ENCODE measurements around the gene TMPRSS6. TPM values are rescaled to one million over a fixed set of nuclear protein-coding genes. Genes with fewer than 3 reads are reported as not detected.

Gene TMPRSS6
- total and polyA plus RNA-seq, 12 donors = under 0.01 to 1.2 (median 0.08) TPM; not detected in 7

GRCh38 chr22:37058917-37059701 lies 50.4 kb downstream of the TMPRSS6 start:
- Histone ChIP-seq H3K4me1 (replicated peaks in 1 of 2) (peaks cover 0 to 11% of the 10 kb centered on the region in 2 donors), H3K27me3 (no peaks in the 10 kb centered on the region), H3K27ac (no peak overlapping the region), H3K9me3 (replicated peaks in 1 of 3) (no peaks in the 10 kb centered on the region), H3K4me3 (no peak overlapping the region), H3K36me3 (replicated peaks in 1 of 2) (peaks cover 0 to 36% of the 10 kb centered on the region in 2 donors)
- no peak for DNase-seq
- TF ChIP-seq CTCF (IDR thresholded peaks at IDR 0.05) = no peak
- TF ChIP-seq POLR2A (IDR thresholded peaks at IDR 0.05) = no peak
- WGBS, 4 donors = 94 to 96% (median 94%) methylated on average over 21 to 28 of the region's 28 CpGs
- intact Hi-C loops (cut with DNase I) = no loop called here

GRCh38 chr22:37057796-37058510 lies 51.6 kb downstream of the TMPRSS6 start:
- Histone ChIP-seq H3K4me3 (no peak overlapping the region), H3K27me3 (no peaks in the 10 kb centered on the region), H3K9me3 (replicated peaks in 1 of 3) (no peaks in the 10 kb centered on the region), H3K36me3 (replicated peaks in 1 of 2) (peaks cover 0 to 36% of the 10 kb centered on the region in 2 donors), H3K27ac (no peak overlapping the region), H3K4me1 (replicated peaks in 1 of 2) (peaks cover 0 to 13% of the 10 kb centered on the region in 2 donors)
- intact Hi-C loops (cut with DNase I) = no loop called here
- TF ChIP-seq POLR2A (IDR thresholded peaks at IDR 0.05) (no peak), CTCF (IDR thresholded peaks at IDR 0.05) (no peak)
- WGBS, 4 donors = 84 to 95% (median 93%) methylated on average over 4 to 12 of the region's 12 CpGs
- DNase-seq = no peak

- Histone ChIP-seq H3K36me3 (replicated peaks in 1 of 2) (peaks cover 0 to 36% of the 10 kb centered on the region in 2 donors), H3K4me3 (no peak overlapping the region), H3K9me3 (replicated peaks in 1 of 3) (no peaks in the 10 kb centered on the region), H3K27me3 (no peaks in the 10 kb centered on the region), H3K4me1 (replicated peaks in 1 of 2) (peaks cover 3 to 20% of the 10 kb centered on the region in 2 donors), H3K27ac (no peak overlapping the region)
- intact Hi-C loops (cut with DNase I) = no loop called here
- no peak for TF ChIP-seq POLR2A (IDR thresholded peaks at IDR 0.05)
- DNase-seq = no peak
- WGBS, 4 donors = 82 to 94% (median 88%) methylated on average over 7 to 9 of the region's 9 CpGs
These were observed 52.3 kb downstream of the TMPRSS6 start for GRCh38 chr22:37057226-37057625.

- WGBS, 4 donors = 94 to 98% (median 96%) methylated on average over 8 to 13 of the region's 13 CpGs
- peaks cover 0 to 36% of the 10 kb centered on the region in 2 donors for H3K36me3 ChIP-seq (replicated peaks in 1 of 2)
- intact Hi-C loops (cut with DNase I) = no loop called here
- H3K27me3 ChIP-seq = no peaks in the 10 kb centered on the region
- H3K27ac ChIP-seq = no peak overlapping the region
- H3K9me3 ChIP-seq (replicated peaks in 1 of 3) = no peaks in the 10 kb centered on the region
- TF ChIP-seq POLR2A (IDR thresholded peaks at IDR 0.05) (no peak), CTCF (IDR thresholded peaks at IDR 0.05) (no peak)
- no peak for DNase-seq
- peaks cover 9 to 15% of the 10 kb centered on the region in 2 donors for H3K4me1 ChIP-seq (replicated peaks in 1 of 2)
- no peak overlapping the region for H3K4me3 ChIP-seq
These were observed 53.3 kb downstream of the TMPRSS6 start for GRCh38 chr22:37056246-37056645.

Data from adrenal gland (tissue), 12 donors.